Right forelimb (tissue), 1 donor: Measurements from ENCODE around the gene CMBL.
"Not testable (repeated sequence)": the region's sequence is repeated elsewhere in the genome, so short reads cannot be mapped to it uniquely, and the experiment has no call there.

Source experiments
- DNase-seq: peaks from one replicate; pipeline ENCODE4 v3.0.0-alpha.2; 2018

The CMBL gene

DNA sequence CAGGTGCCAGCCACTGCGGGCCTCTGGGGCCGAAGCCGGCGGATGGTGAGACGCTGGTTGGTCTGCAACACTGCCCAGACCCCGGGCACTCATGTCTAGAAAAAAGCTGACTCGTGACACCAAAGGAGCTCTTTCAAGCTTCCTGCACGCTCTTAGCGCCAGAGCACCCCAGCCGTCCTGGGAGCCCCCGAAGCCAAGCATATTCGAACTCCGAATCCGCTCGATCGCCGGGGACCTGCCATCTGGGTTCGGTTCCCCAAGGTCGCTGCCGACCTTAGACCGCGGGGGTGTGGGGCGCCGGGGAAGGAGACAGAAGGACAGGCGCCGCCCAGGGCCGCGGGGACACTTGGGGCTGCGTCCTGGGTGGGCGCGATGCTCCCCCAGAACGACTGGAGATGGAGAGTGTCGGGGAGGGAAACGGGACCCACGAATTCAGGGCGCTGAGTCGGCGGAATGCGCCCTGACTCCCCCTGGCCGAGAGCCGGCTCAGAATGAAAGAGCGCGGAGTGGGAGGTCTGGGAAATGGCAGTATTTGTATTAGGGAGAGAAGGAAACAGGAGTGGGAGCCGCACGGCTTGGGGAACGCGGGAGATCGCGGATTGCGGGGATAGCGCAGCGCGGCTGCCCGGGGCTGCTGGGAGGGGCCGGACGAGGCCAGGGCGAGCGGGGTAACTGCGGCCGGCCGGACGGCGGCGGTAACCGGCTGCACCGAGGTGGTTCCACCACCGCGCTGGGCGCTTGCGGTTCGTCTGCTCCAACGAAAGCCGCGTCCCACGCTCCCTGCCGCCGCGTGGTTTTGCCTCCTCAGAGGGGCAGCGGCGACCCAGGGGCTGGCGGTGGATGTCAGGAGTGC, 25.7 kb upstream of the CMBL start:
- peak; percentile 60 for DNase-seq

DNA sequence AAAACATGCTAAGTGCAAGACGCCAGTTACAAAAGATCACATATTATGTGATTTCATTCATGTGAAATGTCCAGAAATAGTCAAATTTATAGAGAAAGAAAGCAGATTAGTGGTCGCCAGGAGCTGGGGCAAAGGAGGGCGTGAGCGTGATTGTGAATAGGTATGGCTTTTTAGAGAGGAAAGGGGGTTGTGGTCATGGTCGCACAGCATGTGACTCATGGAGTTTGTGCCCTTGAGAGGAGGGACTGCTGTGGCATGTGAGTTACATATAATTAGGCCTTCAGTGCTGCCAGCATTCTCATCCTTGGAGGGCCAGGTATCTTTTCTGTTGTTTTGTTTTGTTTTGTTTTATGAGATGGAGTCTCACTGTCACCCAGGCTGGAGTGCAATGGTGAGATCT, 24.6 kb upstream of the CMBL start:
- DNase-seq = no peak

DNA sequence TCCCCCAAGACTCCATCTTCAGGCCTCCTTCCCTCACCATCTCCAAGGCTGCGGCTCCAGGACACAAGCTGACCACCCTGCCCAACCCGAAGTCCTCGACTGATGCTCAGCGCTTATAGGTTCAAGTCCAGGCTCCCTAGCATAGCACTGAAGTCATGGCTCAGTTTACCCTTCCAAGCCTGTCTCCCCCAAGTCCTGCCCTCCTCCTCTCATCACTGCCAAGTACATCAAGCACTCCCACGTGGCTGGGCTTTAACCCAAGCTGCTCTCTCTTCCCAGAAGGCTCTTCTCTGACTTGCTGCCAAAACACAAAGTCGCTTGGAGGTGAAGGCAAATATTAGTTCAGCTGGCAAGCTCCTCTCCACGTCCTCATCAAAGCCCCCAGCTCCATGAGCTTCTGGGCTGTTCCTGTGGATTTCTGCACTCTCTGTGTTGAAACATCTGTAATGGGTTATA, 23.7 kb upstream of the CMBL start:
- DNase-seq = peak; percentile 64

DNA sequence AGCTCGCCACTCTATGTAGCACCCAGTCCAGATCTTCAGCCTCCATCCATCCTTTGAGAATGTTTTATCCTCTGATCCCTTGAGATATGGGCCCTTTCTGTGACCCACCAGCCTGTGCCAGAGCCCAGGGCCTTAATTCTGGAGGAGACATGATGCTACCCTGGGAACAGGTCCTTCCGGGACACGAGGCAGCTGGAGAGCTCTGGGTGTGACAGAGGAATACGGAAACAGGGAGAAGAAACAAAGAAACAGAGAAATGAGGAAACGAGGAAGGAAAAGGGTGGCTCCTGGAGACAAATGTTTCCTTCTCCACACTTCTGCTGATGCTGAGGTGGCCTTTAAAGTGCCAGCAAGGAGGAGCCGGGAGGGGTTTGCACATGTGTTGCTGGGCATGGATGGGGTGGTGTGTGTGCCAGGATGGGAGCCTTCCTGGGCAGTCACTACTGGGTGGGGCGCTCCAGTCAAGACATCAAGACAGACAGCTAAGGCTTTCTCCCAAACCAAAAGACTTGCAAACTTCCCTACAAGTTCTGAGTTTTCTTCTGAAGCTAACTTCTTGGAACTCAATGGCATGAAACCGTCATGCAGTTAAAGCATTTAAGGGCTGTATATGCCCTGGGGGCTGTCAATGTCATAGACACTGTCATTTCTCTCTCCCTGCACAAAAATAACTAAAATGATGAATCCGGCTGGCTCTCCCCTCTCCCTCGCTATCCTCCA, 23.0 kb upstream of the CMBL start:
- no peak for DNase-seq

DNA sequence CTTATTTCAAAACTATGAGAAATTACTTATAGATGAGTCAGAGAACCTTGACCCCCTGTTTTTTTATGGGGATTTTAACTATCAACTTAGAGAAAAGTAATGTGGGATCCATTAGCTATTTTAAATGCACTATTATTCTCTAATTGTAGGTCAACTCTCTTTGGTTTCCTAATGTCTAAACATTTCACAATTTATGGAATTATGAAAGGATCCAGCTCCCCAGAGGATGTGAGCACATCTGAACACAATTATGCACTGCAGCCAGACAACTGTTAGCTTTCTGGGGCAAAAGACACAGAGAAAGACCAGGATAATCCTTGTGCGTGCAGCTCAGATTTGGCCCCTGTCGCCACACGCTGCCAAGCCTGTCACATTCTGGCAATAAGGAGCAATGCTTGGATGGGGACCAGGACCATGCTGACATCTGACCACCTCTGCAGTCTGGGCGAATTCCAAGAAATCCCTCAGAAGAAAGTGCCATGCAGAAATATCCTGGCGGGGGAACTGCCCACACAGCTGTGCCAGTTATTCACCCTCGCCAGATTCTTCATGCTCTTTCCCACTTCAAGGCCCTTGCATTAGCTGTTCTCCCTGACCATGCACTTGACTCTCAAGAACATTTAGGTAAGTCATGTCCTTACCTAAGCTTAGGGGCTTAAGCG, 22.2 kb upstream of the CMBL start:
- DNase-seq = no peak

DNA sequence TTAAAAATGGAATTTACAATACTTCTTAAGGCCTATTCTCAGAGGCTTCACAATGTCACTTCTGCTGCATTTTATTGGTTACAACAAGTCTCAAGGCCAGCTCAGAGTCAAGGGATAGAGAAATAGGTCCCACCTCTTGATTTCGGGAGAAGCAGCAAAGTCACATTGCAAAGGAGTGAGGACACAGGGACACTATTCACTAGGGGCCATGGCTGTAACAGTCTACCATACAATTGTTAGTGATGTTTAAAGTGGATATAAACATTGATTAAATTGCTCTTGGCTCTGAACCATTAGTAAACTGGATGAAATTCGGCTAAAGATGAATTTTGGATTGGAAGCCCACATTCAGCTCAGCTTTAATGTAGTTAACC, 21.7 kb upstream of the CMBL start:
- no peak for DNase-seq

DNA sequence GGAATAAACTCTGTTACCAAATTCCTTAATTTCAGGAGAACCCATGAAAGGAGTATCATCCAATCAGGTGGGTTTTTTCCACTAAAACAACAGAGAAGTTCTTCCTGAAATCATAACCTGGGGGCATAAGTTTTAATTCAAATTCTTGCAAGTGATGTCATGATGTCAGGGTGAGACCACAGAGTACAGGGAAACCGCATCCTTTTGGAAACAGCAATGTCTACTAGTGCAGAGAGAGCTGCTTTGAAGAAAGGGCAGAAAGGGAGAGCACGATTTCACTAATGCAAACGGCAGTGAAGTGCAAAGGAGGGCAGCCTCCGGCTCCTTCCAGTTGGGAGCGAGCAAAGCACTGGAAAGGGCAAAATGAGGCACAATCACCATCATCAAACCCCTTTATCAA, 20.6 kb upstream of the CMBL start:
- no peak for DNase-seq

DNA sequence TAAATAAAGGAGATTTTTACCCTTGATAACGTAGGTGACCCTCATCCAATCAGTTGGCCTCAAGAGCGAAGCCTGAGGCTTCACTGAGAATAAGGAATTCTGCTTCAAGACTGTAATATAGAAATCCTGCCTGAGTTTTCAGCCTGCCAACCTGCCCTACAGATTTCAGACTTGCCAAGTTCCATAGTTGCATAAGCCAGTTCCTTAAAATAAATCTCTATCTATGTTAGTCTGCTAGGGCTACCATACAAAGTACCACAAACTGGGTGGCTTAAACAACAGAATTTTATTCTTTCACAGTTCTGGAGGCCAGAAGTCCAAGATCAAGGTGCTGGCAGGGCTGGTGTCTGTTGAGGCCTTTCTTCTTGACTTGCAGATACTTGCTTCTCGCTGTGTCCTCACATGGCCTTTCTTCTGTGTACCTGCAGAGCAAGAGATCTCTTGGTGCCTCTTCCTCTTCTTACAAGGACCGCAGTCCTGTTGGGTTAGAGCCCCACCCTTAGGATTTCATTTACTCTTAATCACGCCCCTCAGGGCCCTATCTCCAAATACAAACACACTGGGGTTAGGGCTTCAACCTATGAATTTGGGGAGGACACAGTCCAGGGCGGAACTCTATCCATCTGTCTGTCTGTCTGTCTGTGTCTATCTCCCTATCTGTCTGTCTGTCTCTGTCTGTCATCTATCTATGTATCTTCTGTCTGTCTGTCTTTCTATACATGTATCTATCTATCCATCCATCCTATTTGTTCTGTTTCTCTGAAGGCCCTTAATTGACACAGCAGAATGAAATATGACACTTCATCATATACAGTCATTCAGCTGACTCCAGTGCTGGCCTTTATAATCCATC, 17.0 kb upstream of the CMBL start:
- DNase-seq = no peak

DNA sequence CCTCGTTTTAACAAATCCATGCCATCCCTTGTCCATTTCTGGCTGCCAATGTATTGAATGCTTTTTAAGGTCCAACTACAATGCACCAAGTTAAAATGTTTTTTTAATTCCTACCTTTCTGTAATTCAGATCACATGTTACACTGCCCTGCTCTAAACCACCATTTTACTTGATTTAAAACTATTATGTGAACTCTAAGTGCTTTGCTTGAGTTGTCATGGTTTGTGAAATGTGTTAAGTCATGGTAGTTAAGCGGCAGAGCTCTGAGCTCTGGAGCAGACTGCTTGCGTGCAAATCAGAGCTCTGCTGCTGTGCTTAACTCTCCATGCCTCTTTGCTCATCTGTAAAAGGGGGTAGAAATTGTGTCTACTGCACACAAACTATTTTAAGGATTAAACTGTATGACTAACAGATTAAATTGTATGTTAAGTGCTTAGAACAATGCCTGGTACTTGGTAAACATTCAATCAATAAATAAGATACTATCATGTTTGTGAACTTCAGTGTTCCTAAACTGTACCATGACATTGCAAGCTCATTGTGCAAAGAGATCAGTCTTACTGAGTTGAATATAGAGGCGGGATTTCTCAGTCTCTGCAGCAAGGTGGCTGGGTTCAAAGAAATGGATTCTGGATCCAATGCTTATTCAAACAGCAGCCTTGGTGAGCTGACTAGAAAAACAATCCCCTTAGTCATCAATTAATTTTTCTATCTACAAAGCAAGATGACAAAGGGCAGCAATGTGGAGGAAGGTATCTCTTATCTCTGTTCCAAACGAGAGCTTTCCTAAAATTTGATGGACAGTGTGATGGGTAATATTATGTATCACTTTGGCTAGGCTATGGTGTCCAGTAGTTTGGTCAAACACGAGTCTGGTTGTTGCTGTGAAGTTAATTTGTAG, 16.1 kb upstream of the CMBL start:
- DNase-seq = no peak

DNA sequence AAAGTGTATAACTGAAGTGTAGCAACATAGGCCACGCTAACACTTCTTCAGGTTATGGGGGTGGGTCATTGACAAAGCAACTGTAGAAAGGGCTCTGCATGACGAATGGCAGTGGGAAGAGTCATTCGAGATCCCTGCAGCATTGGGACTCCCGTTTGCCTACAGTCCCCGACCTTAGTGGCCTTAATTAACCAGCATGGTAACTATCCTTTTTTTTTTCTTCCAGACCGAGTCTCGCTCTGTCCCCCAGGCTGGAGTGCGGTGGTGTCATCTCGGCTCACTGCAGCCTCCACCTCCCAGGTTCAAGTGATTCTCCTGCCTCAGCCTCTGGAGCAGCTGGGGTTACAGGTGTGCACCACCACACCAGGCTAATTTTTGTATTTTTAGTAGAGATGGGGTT, 14.2 kb upstream of the CMBL start:
- DNase-seq = no peak

DNA sequence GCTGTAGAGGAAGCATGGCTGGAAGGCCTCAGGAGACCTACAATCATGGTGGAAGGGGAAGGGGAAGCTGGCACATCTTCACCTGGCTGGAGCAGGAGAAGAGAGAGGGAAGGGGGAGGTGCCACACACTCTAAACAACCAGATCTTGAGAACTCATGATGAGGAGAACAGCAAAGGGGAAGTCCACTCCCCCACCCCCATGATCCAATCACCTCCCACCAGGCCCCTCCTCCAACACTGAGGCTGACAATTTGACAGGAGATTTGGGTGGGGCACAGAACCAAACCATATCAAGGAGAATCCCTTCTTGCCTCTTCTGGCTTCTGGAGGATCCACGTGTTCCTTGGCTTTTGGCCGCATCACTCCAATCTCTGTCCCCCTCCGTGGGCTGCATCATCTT, 13.1 kb upstream of the CMBL start:
- no peak for DNase-seq

DNA sequence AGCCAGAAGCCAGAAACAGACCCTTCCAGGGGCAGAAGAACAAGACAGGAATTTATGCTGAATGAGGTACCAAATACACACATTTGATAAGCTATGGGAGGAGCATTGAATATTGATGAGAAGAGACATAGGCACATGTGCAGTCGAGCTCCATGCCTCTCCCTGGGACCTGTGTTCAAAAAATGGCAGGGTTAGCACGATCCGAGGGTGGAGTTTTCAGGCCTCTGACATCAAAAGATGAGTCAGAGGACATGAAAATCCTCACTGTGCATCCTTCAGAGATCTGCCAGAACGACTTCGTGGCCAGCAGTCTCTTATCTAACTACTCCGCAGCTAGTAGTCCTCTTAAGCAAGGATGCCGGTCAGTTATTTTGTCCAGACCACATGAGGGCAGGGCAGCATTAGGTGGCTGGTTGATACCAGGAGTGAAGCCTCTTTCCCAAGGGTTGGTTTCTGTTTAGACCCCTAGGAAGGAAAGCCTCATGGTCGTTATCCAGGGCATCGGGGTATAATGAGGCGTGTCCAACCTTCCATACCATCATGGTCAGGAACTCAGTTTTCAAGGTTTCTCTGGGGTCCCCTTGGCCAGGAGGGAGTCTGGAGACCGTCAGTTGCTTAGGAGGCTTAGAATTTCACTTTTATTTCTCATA, 11.6 kb upstream of the CMBL start:
- DNase-seq = no peak

DNA sequence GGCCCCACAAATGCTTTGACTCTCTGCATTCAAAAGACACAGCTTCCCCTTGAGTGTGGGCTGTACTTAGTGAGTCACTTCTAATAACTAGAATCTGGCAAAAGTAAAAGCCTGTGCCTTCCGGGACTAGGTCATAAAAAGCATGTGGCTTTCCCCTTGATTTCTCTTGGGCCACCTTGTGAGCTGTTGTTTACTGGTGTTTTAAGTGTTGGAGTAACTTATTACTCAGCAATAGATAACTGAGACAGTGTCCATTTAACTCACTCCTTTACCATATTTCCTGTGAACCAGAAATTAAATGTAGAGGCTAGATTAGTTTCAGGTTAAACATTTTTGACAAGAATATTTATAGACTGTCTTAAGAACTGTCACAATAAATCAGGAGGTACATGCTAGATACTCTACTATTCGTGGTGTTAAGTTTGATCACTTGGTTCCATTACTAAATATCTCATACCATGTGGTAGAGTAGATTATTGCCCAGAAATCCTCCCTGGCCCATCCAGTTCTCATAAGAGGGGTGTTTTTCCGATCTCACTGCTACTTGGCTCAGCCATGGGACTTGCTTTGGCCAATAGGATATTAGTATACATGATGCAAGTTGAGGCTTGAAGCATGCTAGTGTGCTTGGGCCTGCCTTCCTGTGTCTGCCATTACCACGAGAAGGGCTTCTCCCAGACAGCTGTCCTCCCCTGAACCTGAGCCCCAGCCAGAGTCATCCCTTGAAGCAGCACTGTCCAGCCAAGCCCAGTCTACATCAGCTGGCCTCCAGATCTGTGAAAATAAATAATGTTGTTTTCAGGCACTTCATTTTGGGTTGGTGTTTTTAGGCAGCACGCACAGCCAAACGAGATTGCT, 10.4 kb upstream of the CMBL start:
- DNase-seq = no peak

DNA sequence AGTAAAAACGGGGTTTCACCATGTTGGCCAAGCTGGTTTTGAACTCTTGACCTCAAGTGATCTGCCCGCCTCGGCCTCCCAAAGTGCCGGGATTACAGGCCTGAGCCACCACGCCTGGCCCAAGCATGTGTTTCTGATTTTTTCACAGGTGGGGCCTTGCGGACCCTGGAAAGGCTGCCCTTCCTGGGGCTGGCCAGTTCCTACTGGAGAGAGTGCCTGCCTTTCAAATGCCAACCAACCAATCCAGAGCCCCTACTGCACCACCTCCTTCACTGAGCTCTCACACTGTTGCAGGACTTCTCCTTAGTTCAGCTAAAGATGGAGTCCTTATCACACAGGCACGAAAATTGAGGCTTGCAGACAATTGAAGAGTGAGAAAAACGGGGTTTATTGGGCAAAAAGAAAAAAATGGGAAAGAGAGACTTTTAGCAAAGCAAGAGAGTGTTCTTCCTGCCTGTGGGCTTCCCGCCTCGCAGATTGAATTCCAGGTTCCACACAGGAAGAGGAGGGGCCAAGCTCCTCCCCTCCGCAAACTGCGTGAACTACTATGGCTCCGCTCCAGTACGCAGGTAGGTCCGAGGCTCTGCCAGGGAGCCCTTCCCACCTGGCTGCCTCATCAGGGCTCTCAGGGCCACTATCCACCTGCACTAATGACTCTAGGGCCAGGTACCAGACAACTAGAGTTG, 8.3 kb upstream of the CMBL start:
- DNase-seq = no peak

DNA sequence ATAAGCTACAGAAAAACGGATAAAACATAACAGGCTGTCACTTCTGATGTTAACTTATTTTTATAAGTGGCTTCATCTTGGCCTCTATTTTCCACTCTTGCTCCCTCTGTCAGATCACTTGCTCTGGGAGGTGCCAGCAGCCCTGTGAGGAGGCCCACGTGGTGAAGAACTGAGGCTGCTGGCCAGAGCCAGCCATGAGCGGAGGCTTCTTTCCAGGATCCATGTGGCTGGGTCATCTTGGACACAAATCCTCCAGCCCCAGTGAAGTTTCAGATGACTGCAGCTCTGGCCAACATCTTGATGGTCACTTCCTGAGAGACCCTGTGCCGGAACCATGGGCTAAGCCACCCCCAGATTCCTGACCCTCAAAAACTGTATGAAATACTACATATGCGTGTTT, 7.5 kb upstream of the CMBL start:
- no peak for DNase-seq

DNA sequence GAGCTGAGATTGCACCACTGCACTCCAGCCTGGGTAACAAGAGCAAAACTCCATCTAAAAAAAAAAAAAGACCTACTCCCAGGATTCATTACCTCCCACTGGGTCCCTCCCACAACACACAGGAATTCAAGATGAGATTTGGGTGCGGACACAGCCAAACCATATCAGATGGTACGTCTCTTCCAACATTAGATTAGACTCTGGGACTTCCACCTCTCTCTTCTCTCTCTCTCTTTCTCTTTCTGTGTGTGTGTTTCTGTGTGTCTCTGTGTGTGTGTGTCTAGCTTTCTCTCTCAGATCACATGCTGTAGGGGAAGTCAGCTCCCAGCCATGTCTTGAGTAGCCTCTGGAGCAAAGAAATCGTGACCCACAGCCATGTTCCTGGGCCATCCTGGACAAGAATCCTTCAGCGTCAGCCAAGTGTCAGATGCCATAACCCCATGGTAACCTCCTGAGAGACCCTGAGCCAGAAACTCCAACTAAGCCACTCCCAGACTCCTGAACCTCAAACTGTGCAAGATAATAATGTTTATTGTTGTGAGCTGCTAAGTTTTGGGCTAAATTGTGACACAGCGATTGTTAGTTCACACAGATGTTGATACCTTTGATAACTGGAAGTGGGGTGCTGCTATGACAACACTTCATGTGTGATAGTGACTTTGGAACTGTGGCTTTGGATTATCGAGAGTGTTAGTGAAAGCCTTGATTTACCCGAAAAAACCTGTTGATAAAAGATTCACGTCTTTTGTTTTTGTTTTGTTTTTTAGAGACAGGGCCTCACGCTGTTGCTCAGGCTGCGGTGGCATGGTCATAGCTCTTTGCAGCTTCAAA, 4.1 kb upstream of the CMBL start:
- DNase-seq = no peak

DNA sequence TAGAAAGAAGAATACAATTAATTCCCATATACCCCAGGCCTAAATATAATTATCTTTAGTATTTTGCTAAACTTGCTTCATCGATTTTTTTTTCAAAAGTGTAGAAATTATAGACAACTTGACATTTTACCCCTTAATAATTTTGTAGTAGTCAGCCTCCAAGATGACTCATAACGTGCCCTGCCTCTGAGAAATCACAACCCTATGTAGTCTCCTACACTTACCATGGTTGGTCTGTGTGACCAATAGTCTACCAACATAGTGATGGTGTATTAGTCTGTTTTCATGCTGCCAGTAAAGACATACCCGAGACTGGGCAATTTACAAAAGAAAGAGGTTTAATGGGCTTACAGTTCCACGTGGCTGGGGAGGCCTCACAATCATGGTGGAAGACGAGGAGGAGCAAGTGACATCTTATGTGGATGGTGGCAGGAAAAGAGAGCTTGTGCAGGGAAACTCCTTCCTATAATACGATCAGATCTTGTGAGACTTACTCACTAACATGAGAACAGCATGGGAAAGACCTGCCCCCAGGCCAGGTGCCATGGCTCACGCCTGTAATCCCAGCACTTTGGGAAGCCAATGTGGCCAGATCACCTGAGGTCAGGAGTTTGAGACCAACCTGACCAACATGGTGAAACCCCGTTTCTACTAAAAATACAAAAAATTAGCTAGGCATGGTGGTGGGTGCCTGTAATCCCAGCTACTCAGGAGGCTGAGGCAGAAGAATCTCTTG, 3.3 kb upstream of the CMBL start:
- DNase-seq = not testable (repeated sequence)
